HepG2 (cell line): ENCODE data around the gene TAF6. TPM values are rescaled to one million over a fixed set of nuclear protein-coding genes. Genes with fewer than 3 reads are reported as not detected.

Experiments
- CCAR2 ChIP-seq: fragments of 200-400 bp; formaldehyde crosslinking; optimal IDR thresholded peaks from 2 replicates; pipeline ENCODE3; 2018; ENCODE audit warnings: low read depth, mild to moderate bottlenecking, low read length, moderate library complexity
- CENPX ChIP-seq: sonication (generic); formaldehyde crosslinking; IDR thresholded peaks from 2 replicates; pipeline ENCODE4 v1.9.0; 2021; ENCODE audit warnings: mild to moderate bottlenecking, missing genetic modification reagents, moderate library complexity
- LCORL ChIP-seq, 2 experiments: fragments of 450-650 bp in 1 of 2; sonication (generic) in 1 of 2; formaldehyde crosslinking in 1 of 2; IDR thresholded peaks; 2 replicates each; pipeline versions ENCODE4 v1.5.0 to v1.6.1; 2017 to 2020; ENCODE audit warnings: antibody characterized with exemption in 1 of 2, missing genetic modification reagents in 1 of 2
- SIN3A ChIP-seq: IDR thresholded peaks from 2 replicates; pipeline ENCODE4 v1.6.1; 2011; ENCODE audit warnings: low read depth, mild to moderate bottlenecking, control low read depth, low read length, borderline replicate concordance
- SOX6 ChIP-seq, 2 experiments: fragments of 450-650 bp in 1 of 2; sonication (generic) in 1 of 2; formaldehyde crosslinking in 1 of 2; IDR thresholded peaks; 2 replicates each; pipeline versions ENCODE4 v1.4.0 to v1.6.1; 2017 to 2020; ENCODE audit warnings: antibody characterized with exemption in 1 of 2, mild to moderate bottlenecking in 1 of 2, missing genetic modification reagents in 1 of 2
- ZNF761 ChIP-seq: sonication (generic); formaldehyde crosslinking; conservative IDR thresholded peaks from 2 replicates; pipeline ENCODE4 v1.4.0; 2020; ENCODE audit warnings: mild to moderate bottlenecking, missing genetic modification reagents
- ZNF891 ChIP-seq: sonication (generic); formaldehyde crosslinking; IDR thresholded peaks from 2 replicates; pipeline ENCODE4 v1.5.0; 2020; ENCODE audit warnings: mild to moderate bottlenecking, missing genetic modification reagents
- polyA plus RNA-seq, 8 experiments: library from polyadenylated mRNA; depleted of rRNA in 3 of 8; stranded (reverse) in 7 of 8; unstranded in 1 of 8; fragments of >200 nt; fragmentation: Illumina TruSeq in 4 of 8; extraction: Trizol in 4 of 8; gene quantifications; 2 replicates each; pipeline versions ENCODE4 v1.2.1 to v1.2.3, GENCODE V29; 2011 to 2016; ENCODE audit warnings: low read depth in 4 of 8, missing spikeins in 1 of 8, mixed read lengths in 1 of 8; ENCODE audit not compliant: insufficient read depth in 1 of 8
- total RNA-seq, 5 experiments: library from RNA; depleted of rRNA; stranded (reverse); fragments of >200 nt; fragmentation: Illumina TruSeq; extraction: Trizol; gene quantifications; 2 replicates each; pipeline ENCODE4 v1.2.3, GENCODE V29; 2016; ENCODE audit warnings: low read depth in 1 of 5
- TF ChIP-seq, protein P1 (sequence below), 2 experiments: sonication (generic) in 1 of 2; formaldehyde crosslinking in 1 of 2; IDR thresholded peaks; 2 replicates each; pipeline versions ENCODE4 v1.6.1 to v1.9.0; 2014 to 2022; ENCODE audit warnings: antibody characterized with exemption in 1 of 2, borderline replicate concordance in 1 of 2, inconsistent platforms in 1 of 2, low read depth in 1 of 2, missing genetic modification reagents in 1 of 2
- TF ChIP-seq, protein P2 (sequence below): sonication (generic); formaldehyde crosslinking; IDR thresholded peaks from 2 replicates; pipeline ENCODE4 v1.8.1; 2023; ENCODE audit warnings: mild to moderate bottlenecking, missing genetic modification reagents
- TF ChIP-seq, protein P3 (sequence below): IDR thresholded peaks from 2 replicates; pipeline ENCODE4 v1.6.1; 2012; ENCODE audit warnings: low read depth, low read length, improper control_type of control experiment
- TF ChIP-seq, protein P4 (sequence below): sonication (generic); formaldehyde crosslinking; IDR thresholded peaks from 2 replicates; pipeline ENCODE4 v1.9.0; 2022; ENCODE audit warnings: low read depth, missing genetic modification reagents

The TAF6 gene
- total and polyA plus RNA-seq, 2 of the 13 experiments (the other 11 are each of a cell fraction or from before 2014, with no cell fraction given), result 12.9 to 18.8 TPM

DNA sequence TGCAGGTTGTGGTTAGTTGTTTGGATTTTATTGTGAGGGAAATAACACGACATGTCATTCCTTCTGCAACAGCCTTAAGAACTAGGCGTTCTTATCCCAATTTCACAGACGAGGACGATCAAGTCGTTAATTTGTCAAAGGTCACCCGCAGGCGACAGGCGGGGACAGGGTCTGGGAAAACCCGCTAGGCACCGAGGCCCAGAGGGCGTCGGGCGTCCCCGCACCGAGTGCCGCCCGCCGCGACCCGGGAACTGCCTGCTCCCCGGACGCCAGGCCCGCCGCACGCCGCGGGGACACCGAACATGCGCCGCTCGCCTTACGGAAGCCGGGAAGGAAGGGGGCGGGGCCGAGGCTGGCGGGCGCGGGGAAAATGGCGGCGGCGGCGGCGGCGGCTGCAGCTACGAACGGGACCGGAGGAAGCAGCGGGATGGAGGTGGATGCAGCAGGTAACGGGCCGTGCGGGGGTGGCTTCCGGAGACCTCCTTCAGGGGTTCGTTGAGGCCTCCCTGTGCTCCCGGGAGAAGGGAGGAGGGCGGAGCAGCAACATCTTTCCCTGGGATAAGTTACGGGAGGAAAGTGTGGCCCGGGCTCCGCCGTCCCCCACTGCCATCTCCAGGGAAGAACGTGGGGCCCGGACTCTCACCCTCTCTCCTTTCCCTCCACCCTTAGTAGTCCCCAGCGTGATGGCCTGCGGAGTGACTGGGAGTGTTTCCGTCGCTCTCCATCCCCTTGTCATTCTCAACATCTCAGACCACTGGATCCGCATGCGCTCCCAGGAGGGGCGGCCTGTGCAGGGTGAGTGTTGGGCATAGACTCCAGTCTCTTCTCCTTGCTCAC, 30.3 kb downstream of the TAF6 start, which contains the start of gene COPS6 (continued):
- TF ChIP-seq, protein P1, sequence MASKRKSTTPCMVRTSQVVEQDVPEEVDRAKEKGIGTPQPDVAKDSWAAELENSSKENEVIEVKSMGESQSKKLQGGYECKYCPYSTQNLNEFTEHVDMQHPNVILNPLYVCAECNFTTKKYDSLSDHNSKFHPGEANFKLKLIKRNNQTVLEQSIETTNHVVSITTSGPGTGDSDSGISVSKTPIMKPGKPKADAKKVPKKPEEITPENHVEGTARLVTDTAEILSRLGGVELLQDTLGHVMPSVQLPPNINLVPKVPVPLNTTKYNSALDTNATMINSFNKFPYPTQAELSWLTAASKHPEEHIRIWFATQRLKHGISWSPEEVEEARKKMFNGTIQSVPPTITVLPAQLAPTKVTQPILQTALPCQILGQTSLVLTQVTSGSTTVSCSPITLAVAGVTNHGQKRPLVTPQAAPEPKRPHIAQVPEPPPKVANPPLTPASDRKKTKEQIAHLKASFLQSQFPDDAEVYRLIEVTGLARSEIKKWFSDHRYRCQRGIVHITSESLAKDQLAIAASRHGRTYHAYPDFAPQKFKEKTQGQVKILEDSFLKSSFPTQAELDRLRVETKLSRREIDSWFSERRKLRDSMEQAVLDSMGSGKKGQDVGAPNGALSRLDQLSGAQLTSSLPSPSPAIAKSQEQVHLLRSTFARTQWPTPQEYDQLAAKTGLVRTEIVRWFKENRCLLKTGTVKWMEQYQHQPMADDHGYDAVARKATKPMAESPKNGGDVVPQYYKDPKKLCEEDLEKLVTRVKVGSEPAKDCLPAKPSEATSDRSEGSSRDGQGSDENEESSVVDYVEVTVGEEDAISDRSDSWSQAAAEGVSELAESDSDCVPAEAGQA (IDR thresholded peaks at IDR 0.05; ENCODE audit: low read depth), result no peak; the same call in 1 of the 2 replicates
- TF ChIP-seq, protein P1 (CRISPR knock-in tag; IDR thresholded peaks at IDR 0.05; ENCODE audit: borderline replicate concordance), result 0 out of 2 replicates have a peak, but pooled peaks have one; percentile 91
- TF ChIP-seq LCORL (IDR thresholded peaks at IDR 0.05) (no peak), LCORL (CRISPR knock-in tag; IDR thresholded peaks at IDR 0.05) (0 out of 2 replicates have a peak, but pooled peaks have one; percentile 31), SOX6 (IDR thresholded peaks at IDR 0.05) (no peak), SOX6 (CRISPR knock-in tag; IDR thresholded peaks at IDR 0.05) (no peak), SIN3A (peak; percentile 78; the same call in 1 of the 2 replicates), CENPX (no peak), CCAR2 (no peak), ZNF761 (CRISPR knock-in tag) (peak; percentile 87), ZNF891 (CRISPR knock-in tag) (peak; percentile 85; the same call in 1 of the 2 replicates)
- TF ChIP-seq, protein P2, sequence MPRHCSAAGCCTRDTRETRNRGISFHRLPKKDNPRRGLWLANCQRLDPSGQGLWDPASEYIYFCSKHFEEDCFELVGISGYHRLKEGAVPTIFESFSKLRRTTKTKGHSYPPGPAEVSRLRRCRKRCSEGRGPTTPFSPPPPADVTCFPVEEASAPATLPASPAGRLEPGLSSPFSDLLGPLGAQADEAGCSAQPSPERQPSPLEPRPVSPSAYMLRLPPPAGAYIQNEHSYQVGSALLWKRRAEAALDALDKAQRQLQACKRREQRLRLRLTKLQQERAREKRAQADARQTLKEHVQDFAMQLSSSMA (CRISPR knock-in tag), result peak; percentile 88; the same call in 1 of the 2 replicates
- TF ChIP-seq, protein P3, sequence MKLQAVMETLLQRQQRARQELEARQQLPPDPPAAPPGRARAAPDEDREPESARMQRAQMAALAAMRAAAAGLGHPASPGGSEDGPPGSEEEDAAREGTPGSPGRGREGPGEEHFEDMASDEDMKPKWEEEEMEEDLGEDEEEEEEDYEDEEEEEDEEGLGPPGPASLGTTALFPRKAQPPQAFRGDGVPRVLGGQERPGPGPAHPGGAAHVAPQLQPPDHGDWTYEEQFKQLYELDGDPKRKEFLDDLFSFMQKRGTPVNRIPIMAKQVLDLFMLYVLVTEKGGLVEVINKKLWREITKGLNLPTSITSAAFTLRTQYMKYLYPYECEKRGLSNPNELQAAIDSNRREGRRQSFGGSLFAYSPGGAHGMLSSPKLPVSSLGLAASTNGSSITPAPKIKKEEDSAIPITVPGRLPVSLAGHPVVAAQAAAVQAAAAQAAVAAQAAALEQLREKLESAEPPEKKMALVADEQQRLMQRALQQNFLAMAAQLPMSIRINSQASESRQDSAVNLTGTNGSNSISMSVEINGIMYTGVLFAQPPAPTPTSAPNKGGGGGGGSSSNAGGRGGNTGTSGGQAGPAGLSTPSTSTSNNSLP, result no peak
- TF ChIP-seq, protein P4, sequence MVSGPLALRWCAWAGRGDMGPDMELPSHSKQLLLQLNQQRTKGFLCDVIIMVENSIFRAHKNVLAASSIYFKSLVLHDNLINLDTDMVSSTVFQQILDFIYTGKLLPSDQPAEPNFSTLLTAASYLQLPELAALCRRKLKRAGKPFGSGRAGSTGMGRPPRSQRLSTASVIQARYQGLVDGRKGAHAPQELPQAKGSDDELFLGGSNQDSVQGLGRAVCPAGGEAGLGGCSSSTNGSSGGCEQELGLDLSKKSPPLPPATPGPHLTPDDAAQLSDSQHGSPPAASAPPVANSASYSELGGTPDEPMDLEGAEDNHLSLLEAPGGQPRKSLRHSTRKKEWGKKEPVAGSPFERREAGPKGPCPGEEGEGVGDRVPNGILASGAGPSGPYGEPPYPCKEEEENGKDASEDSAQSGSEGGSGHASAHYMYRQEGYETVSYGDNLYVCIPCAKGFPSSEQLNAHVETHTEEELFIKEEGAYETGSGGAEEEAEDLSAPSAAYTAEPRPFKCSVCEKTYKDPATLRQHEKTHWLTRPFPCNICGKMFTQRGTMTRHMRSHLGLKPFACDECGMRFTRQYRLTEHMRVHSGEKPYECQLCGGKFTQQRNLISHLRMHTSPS (CRISPR knock-in tag), result no peak
